ENCODE measurements around the gene HNF1B. TPM values are rescaled to one million over a fixed set of nuclear protein-coding genes. Genes with fewer than 3 reads are reported as not detected.

The HNF1B gene
- total RNA-seq, 3 donors from 2014 or later (not counting 1 experiment from before 2014, with no cell fraction given) = not detected

DNA sequence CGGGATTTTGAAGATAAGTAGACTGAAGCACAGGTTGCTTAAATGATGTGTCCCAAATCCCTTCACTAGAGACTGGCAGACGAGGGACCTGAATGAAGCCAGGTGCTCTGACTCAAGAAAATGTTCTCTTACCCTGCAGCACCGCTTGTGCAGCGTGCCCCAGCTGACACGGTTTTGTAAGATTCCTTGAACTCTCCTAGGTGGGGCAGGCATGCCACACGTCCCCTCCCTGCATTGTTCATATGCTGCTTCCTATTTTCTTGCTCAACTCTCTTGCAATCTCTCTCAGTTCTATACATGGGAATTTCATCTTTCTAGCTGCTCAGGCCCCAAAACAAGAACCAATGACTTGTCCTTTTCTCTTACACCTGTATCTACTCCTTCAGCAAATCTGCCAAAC is 22.1 kb upstream of the HNF1B start:
- Histone ChIP-seq H3K4me1 (ENCODE audit: control insufficient read depth, insufficient read depth, low read length) (peaks cover 12% of the 10 kb centered on the region), H3K27ac (ENCODE audit: low read length) (no peak overlapping the region), H3K36me3 (ENCODE audit: control insufficient read depth, insufficient read depth, low read length) (no peaks in the 10 kb centered on the region), H3K4me3 (ENCODE audit: low read length) (no peak overlapping the region), H3K9me3 (ENCODE audit: control insufficient read depth, insufficient read depth, low read length) (no peaks in the 10 kb centered on the region), H3K27me3 (ENCODE audit: control insufficient read depth, insufficient read depth, low read length) (peaks cover 11% of the 10 kb centered on the region)
- intact Hi-C loops (cut with micrococcal nuclease) = no loop called here
- WGBS (ENCODE audit: insufficient coverage) = 59% methylated on average over 5 of the region's 6 CpGs
- no peaks in the 10 kb centered on the region for H3K9me3 Mint-ChIP-seq
- H3K4me3 Mint-ChIP-seq = no peak overlapping the region
- no peak for TF ChIP-seq CTCF (IDR thresholded peaks at IDR 0.05)
- H3K36me3 Mint-ChIP-seq = no peaks in the 10 kb centered on the region
- H3K27ac Mint-ChIP-seq = no peak overlapping the region
- peaks cover 14 to 20% of the 10 kb centered on the region in 2 donors for H3K4me1 Mint-ChIP-seq
- ATAC-seq (no peak), DNase-seq (no peak)
- H3K27me3 Mint-ChIP-seq (ENCODE audit: low read depth in 2 of 2) = peaks cover 15 to 19% of the 10 kb centered on the region in 2 donors

- WGBS (ENCODE audit: insufficient coverage) = 31% methylated on average over 2 of the region's 3 CpGs
- H3K36me3 Mint-ChIP-seq = no peaks in the 10 kb centered on the region
- intact Hi-C loops (cut with micrococcal nuclease) = no loop called here
- peaks cover 23 to 28% of the 10 kb centered on the region in 2 donors for H3K27me3 Mint-ChIP-seq (ENCODE audit: low read depth in 2 of 2)
- no peaks in the 10 kb centered on the region for H3K36me3 ChIP-seq (ENCODE audit: control insufficient read depth, insufficient read depth, low read length)
- H3K9me3 Mint-ChIP-seq = no peaks in the 10 kb centered on the region
- H3K4me1 Mint-ChIP-seq = peaks cover 12 to 14% of the 10 kb centered on the region in 2 donors
- peaks cover 15% of the 10 kb centered on the region for H3K27me3 ChIP-seq (ENCODE audit: control insufficient read depth, insufficient read depth, low read length)
- H3K4me3 Mint-ChIP-seq = peak overlapping the region; percentile 57
- no peak overlapping the region for H3K4me3 ChIP-seq (ENCODE audit: low read length)
- H3K27ac Mint-ChIP-seq = peak overlapping the region in 1 of 2 donors; percentile 54
- DNase-seq (no peak), ATAC-seq (peak in 1 of 3 donors; percentile 20)
- TF ChIP-seq CTCF (IDR thresholded peaks at IDR 0.05) = no peak
- H3K27ac ChIP-seq (ENCODE audit: low read length) = no peak overlapping the region
- peaks cover 12% of the 10 kb centered on the region for H3K4me1 ChIP-seq (ENCODE audit: control insufficient read depth, insufficient read depth, low read length)
- no peaks in the 10 kb centered on the region for H3K9me3 ChIP-seq (ENCODE audit: control insufficient read depth, insufficient read depth, low read length)
Measured at GRCh38 chr17:37764383-37764782, 19.5 kb upstream of the HNF1B start.

DNA sequence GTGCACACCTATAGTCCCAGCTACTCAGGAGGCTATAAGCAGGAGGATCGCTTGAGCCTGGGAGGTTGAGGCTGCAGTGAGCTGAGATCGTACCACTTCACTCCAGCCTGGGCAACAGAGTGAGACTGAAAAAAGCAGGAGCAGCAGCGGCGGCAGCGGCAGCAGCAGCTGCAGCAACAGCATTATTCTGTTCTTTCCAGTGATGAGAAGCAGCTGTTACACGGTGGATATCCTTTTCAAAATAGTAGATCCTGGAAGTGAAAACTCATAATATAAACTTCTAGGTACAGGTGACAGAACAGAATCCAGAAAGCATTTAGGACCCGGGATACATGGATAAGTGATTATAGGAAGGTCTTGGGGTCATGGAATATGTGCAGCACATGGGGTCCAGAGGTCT is 17.8 kb upstream of the HNF1B start:
- Mint-ChIP-seq H3K36me3 (no peaks in the 10 kb centered on the region), H3K27ac (no peak overlapping the region), H3K9me3 (no peaks in the 10 kb centered on the region), H3K4me3 (no peak overlapping the region), H3K4me1 (peaks cover 12 to 14% of the 10 kb centered on the region in 2 donors), H3K27me3 (ENCODE audit: low read depth in 2 of 2) (peaks cover 30 to 34% of the 10 kb centered on the region in 2 donors)
- intact Hi-C loops (cut with micrococcal nuclease) = no loop called here
- ATAC-seq (no peak), DNase-seq (no peak)
- peaks cover 15% of the 10 kb centered on the region for H3K27me3 ChIP-seq (ENCODE audit: control insufficient read depth, insufficient read depth, low read length)
- 74% methylated on average over 6 of the region's 7 CpGs for WGBS (ENCODE audit: insufficient coverage)
- TF ChIP-seq CTCF (IDR thresholded peaks at IDR 0.05) = no peak
- no peak overlapping the region for H3K4me3 ChIP-seq (ENCODE audit: low read length)
- H3K9me3 ChIP-seq (ENCODE audit: control insufficient read depth, insufficient read depth, low read length) = no peaks in the 10 kb centered on the region
- H3K36me3 ChIP-seq (ENCODE audit: control insufficient read depth, insufficient read depth, low read length) = no peaks in the 10 kb centered on the region
- H3K4me1 ChIP-seq (ENCODE audit: control insufficient read depth, insufficient read depth, low read length) = peaks cover 12% of the 10 kb centered on the region
- no peak overlapping the region for H3K27ac ChIP-seq (ENCODE audit: low read length)

DNA sequence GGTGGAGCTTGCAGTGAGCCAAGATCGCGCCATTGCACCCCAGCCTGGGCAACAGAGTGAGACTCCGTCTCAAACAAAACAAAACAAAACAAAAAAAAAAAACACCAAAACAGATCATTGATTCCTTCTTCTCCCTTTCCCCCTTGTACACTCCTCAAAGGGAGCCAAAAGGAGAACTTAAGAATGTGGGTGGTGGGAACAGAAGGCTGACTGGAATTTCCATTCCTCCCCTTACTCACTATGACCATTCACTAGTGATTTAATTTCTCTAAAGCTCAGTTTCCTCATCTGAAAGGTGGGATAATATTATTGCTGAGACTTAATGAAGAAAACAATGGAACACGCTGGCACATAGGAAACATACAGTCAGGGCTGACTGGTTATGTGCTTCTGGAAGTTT is 17.1 kb upstream of the HNF1B start:
- Mint-ChIP-seq H3K27me3 (ENCODE audit: low read depth in 2 of 2) (peaks cover 26 to 30% of the 10 kb centered on the region in 2 donors), H3K27ac (no peak overlapping the region), H3K4me1 (peaks cover 12 to 14% of the 10 kb centered on the region in 2 donors), H3K36me3 (no peaks in the 10 kb centered on the region), H3K4me3 (peak overlapping the region; percentile 22), H3K9me3 (no peaks in the 10 kb centered on the region)
- DNase-seq (no peak), ATAC-seq (no peak)
- no peak for TF ChIP-seq CTCF (IDR thresholded peaks at IDR 0.05)
- intact Hi-C loops (cut with micrococcal nuclease) = no loop called here
- Histone ChIP-seq H3K9me3 (ENCODE audit: control insufficient read depth, insufficient read depth, low read length) (no peaks in the 10 kb centered on the region), H3K36me3 (ENCODE audit: control insufficient read depth, insufficient read depth, low read length) (no peaks in the 10 kb centered on the region), H3K27me3 (ENCODE audit: control insufficient read depth, insufficient read depth, low read length) (peaks cover 15% of the 10 kb centered on the region), H3K27ac (ENCODE audit: low read length) (no peak overlapping the region), H3K4me1 (ENCODE audit: control insufficient read depth, insufficient read depth, low read length) (peaks cover 12% of the 10 kb centered on the region), H3K4me3 (ENCODE audit: low read length) (no peak overlapping the region)
- WGBS (ENCODE audit: insufficient coverage) = 93% methylated on average over 2 of the region's 4 CpGs

All from natural killer cell (primary cell).